Measurements from ENCODE around the gene IFRD2. TPM values are rescaled to one million over a fixed set of nuclear protein-coding genes. Genes with fewer than 3 reads are reported as not detected.
A peak's percentile ranks its signal among the peaks of the same experiment; 100 is the strongest.

Gene IFRD2
- total RNA-seq, 2 donors from 2014 or later = 84.2 to 225 TPM

DNA sequence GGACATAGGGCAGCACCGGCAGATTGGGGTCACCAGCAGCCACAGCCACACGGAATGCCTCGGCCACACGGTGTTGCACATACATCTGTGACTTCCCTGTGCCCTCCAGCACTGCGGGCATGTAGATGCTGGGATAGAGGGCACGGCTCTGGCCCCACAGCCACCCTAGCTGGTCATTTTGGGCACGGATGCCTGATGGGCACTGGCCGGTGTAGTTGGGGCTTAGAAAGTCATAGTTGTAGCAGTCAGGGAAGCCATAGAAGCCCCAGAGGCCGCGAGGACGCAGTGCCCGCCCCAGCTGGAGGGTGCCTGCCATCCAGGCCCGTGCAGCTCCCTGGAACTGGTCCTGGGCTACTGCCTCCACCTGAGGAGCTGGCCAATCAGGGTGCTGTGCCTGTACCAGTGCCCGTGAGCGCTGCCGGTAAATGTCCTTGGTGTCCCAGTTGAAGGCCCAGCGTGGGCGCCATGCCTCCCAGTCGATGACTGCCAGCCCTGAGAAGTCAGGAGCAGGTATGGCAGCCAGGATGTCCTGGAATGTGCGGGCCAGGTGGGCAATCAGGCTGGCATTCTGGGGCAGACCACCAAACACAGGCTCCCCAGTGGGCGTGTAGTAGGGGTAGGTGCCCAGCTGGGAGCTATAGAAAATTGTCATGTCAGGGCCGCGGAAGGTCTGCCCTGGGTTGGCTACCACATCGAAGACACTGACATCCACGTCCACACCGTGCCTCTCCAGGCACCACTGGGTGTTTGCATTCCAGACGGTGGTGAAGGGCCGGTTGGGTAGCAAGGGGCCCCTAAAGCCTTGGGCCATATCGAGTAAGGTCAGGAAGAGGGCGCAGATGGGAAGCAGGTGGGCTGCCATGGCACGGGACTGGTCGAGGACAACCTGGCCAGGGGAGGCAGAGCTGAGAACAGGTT is 10.1 kb upstream of the IFRD2 start:
- H3K9me3 Mint-ChIP-seq = no peaks in the 10 kb centered on the region
- no peaks in the 10 kb centered on the region for H3K27me3 Mint-ChIP-seq
- H3K27ac Mint-ChIP-seq = no peak overlapping the region
- DNase-seq (ENCODE audit: low spot score) (no peak), ATAC-seq (no peak)
- no peak overlapping the region for H3K4me3 Mint-ChIP-seq
- H3K4me1 Mint-ChIP-seq (ENCODE audit: low read depth in 2 of 2) = peaks cover 19 to 21% of the 10 kb centered on the region in 2 donors
- no peaks in the 10 kb centered on the region for H3K36me3 Mint-ChIP-seq

DNA sequence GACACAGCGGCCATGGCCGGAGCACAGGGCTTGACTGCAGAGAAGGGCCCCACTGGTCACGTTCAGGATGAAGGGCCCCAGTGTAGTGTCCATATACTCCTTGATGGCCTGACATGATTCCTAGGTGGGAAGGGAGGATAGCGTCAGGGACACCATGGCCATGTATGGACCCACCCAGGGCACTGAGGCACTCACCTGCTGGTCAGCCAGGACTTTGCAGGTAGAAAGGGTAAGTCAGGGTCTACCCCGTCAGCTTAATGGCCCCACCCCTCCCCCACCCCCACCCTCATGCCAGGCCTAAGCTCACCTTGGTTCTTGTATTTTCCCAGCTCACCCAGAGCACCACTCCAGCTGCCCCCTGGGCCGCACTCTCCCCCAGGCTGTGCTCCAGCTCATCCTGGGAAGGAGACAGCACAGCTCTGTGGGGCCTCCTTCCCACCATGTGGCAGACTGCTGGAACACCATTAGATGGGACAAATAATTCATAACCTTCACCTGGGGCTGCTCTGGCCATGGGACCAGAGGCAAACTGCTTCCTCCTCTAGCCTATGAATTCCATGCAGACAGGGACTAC is 8.5 kb upstream of the IFRD2 start:
- Mint-ChIP-seq H3K4me3 (peak overlapping the region; percentile 95), H3K9me3 (no peaks in the 10 kb centered on the region), H3K4me1 (ENCODE audit: low read depth in 2 of 2) (peaks cover 19 to 21% of the 10 kb centered on the region in 2 donors), H3K27me3 (no peaks in the 10 kb centered on the region), H3K27ac (peak overlapping the region; percentile 92 to 93), H3K36me3 (no peaks in the 10 kb centered on the region)
- DNase-seq (ENCODE audit: low spot score) = no peak
- ATAC-seq = no peak

DNA sequence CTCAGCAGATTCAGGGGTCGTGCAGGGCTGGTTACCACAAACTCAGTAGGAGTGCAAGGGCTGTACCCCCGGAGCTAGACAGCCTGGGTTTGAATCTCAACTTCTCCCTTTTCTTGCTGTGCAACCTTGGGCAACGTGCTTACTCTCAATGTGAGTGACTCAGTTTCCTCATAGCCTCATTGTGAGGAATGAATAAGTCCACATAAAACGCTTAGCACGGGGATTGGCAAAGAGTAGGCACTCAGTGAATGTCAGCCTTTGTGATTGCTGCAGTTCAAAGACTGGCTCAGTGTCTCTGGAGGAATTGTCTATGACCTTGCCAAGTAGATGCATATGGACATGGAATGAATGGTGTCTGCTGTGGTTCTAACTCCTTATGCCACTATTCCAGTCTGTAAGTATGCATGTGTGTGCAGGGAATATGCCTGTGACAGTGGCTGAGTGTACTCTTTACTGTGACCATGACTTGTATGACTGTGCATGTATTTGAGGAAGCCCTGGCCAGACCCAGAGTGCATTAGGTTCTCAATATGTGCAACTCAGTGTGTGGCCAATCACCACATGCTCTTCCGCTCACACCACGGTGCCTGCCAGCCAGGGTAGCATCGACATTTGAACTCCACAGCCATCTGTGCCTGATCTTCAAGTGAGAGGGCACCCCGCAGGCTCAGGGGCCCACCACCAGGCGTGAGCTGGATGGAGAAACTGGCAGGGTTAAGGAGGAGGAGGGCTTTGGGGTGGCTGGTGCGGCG is 7.9 kb upstream of the IFRD2 start:
- H3K27ac Mint-ChIP-seq = peak overlapping the region; percentile 92 to 93
- no peaks in the 10 kb centered on the region for H3K9me3 Mint-ChIP-seq
- H3K36me3 Mint-ChIP-seq = no peaks in the 10 kb centered on the region
- ATAC-seq (no peak), DNase-seq (ENCODE audit: low spot score) (no peak)
- H3K27me3 Mint-ChIP-seq = no peaks in the 10 kb centered on the region
- peaks cover 19 to 21% of the 10 kb centered on the region in 2 donors for H3K4me1 Mint-ChIP-seq (ENCODE audit: low read depth in 2 of 2)
- H3K4me3 Mint-ChIP-seq = peak overlapping the region; percentile 95

DNA sequence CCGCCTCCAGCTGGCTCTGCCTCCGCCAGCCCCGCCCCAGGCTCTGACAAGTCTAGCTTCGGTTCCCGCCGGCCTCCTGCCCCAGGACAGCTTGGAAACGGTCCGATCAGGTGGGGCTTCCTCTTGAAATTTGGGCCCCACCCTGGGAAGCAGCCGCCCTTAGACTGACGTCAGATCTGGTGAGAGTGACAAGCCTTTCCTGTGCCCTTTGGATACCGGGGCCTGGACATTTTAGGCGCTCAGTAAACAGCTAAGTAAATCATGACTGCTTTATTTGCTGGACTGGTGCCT is 7.4 kb upstream of the IFRD2 start:
- Mint-ChIP-seq H3K9me3 (no peaks in the 10 kb centered on the region), H3K4me1 (ENCODE audit: low read depth in 2 of 2) (peaks cover 19 to 21% of the 10 kb centered on the region in 2 donors)

DNA sequence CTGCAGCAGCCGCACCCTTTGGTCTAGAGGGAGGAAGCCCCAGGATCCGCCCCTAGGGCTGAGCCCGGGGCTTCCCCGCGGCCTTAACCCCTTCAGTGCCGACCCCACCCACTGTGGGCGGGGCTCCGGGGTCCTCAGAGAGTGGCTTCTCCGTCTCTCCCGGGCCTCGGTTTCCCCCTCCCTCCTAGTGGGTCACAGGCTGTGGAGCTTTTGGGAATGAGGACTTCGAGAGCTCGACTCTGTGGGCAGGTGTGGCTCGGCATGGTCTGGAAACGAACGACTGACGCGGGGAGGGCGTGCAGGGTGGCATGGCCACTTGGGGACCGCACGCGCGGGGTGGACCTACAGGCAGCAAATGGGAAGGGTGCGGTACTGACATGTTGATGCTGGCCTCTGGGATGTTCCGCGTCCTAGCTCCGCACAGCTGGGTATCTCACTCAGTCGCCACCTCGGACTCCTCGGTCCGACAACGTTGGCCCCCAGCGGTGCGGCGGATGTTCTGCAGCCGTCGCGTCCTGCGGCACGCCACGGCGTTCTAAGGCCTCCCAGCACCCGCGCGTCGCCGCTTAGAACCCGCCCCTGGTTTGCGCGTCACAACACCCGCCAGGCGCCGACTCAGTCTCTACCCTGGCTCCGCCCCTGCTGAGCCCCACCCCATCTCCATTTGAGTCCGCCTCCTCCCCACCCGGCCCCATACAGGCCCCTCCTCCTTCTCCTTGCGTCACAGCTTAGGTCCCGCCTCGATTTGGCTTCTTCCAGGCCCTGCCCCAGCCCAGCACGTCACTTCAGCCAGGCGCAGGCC is 6.8 kb upstream of the IFRD2 start, which contains the start of the genes HYAL3 and NAA80:
Gene HYAL3, minus strand, starts transcription at position 570 of the 802 bp plus-strand sequence. CDS start 3,803 bp downstream, outside the sequence.
Gene NAA80, minus strand, starts transcription at position 570 of the 802 bp plus-strand sequence. CDS start 1,942 bp downstream, outside the sequence.
- H3K36me3 Mint-ChIP-seq = no peaks in the 10 kb centered on the region
- peak; percentile 94 to 96 for ATAC-seq
- H3K4me3 Mint-ChIP-seq = peak within 1 kb of the TSS; percentile 95
- peak; percentile 98 for DNase-seq (ENCODE audit: low spot score)
- H3K27me3 Mint-ChIP-seq = no peaks in the 10 kb centered on the region
- peak within 1 kb of the TSS; percentile 92 to 93 for H3K27ac Mint-ChIP-seq
- H3K9me3 Mint-ChIP-seq = no peaks in the 10 kb centered on the region
- H3K4me1 Mint-ChIP-seq (ENCODE audit: low read depth in 2 of 2) = peaks cover 19 to 21% of the 10 kb centered on the region in 2 donors

More for the DNA sequence above, 7.4 kb upstream of the IFRD2 start:
- ATAC-seq (no peak), DNase-seq (ENCODE audit: low spot score) (no peak)
- no peaks in the 10 kb centered on the region for H3K27me3 Mint-ChIP-seq
- H3K27ac Mint-ChIP-seq = peak overlapping the region; percentile 92 to 93
- H3K36me3 Mint-ChIP-seq = no peaks in the 10 kb centered on the region
- peak overlapping the region; percentile 95 for H3K4me3 Mint-ChIP-seq

DNA sequence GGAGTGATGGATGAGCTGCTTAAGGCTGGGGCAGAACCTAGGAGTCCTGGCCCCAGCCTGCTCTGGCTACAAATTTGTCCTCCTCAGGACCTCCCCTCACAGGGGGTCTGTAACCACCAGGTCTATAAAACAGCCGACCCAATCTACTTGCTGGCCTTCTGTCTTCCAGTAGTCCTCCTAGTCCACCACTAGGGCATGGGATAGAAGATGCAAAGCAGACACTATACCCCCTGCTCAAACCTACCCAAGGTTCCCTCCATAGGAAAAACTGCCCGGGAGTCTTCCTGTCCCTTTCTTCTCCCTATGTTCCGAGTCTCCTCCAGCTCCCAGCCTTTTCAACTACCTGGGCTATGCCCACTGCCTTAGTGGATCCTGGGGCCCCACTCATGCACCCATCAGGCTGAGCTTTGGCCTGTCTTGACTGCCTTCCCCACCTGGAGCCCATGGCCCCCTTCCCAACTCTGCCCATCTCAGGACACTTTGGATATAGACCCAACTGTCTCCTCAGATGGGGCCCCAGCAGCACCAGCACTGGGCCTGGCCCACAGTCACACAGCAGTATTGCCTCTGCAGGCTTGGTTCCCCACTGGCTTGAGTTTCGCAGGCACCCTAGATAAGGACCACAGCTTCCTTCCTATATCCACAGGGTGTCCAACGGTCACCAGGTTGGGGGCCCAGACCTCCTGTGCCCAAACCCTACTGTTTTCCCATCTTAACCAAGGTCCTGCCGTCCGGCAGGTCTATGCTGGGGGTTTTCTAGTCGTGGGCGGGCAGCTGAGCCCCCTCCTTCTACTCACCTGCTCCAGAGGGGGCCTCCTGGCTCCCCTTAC is 5.9 kb upstream of the IFRD2 start:
- Mint-ChIP-seq H3K9me3 (no peaks in the 10 kb centered on the region), H3K27ac (peak overlapping the region; percentile 37 to 93), H3K4me1 (ENCODE audit: low read depth in 2 of 2) (peaks cover 19 to 21% of the 10 kb centered on the region in 2 donors), H3K36me3 (no peaks in the 10 kb centered on the region), H3K27me3 (no peaks in the 10 kb centered on the region), H3K4me3 (peak overlapping the region; percentile 95)
- DNase-seq (ENCODE audit: low spot score) (peak; percentile 32), ATAC-seq (no peak)

DNA sequence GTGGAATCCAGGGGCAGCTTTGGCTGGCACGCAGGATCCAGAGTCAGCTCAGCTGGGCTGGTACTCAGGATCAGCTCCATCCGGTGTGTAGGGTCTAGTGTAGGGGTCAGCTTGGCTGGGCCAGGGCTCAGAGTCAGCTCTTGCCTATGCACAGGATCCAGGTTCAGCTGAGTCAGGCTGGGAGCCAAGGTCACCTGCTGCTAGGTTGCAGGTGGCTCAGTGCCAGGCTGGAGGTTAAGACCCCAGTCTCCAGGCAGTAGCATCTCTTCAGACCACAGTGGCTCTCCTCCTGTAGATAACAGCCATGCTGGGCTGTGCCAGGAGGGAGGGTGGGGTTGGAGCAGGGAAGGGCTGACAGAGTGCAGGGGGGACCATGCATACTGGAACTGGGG is 5.2 kb upstream of the IFRD2 start:
- DNase-seq (ENCODE audit: low spot score) (peak; percentile 55), ATAC-seq (no peak)
- Mint-ChIP-seq H3K27ac (no peak overlapping the region), H3K36me3 (no peaks in the 10 kb centered on the region), H3K4me3 (no peak overlapping the region), H3K27me3 (no peaks in the 10 kb centered on the region), H3K4me1 (ENCODE audit: low read depth in 2 of 2) (peaks cover 26 to 29% of the 10 kb centered on the region in 2 donors), H3K9me3 (no peaks in the 10 kb centered on the region)

DNA sequence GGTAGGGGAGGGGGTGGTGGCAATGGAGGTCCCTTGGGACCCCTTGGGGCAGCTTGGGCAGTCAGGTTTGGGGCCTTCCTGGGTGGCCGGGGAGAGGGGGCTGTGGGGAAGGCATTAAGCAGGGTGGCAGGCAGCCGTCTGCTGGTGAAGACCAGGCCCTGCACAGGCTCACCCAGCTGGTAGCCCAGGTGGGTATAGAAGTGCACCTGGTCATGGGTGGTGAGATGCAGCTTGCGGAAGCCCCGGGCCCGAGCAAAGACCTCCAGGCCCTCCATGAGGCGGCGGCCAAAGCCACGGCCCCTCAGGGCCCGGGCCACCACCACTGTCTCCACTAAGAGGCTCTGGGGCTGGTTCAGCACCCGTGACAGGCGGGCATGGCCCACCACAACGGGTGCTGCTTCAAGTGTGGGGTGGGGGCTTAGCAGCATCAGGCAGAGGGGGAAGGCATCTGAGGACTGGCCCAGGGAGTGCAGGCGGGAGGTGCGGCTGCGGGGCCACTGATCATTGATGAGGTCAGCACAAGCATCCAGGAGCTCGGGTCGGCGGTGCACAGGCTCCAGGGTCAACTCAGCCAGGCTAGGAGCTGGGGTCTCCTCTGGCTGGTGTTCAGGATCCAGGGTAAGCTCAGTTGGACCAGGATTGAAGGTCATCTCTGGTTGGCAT is 4.6 kb upstream of the IFRD2 start:
- Mint-ChIP-seq H3K4me1 (ENCODE audit: low read depth in 2 of 2) (peaks cover 27 to 31% of the 10 kb centered on the region in 2 donors), H3K4me3 (no peak overlapping the region), H3K36me3 (no peaks in the 10 kb centered on the region), H3K27ac (no peak overlapping the region), H3K27me3 (no peaks in the 10 kb centered on the region), H3K9me3 (no peaks in the 10 kb centered on the region)
- ATAC-seq (no peak), DNase-seq (ENCODE audit: low spot score) (no peak)

DNA sequence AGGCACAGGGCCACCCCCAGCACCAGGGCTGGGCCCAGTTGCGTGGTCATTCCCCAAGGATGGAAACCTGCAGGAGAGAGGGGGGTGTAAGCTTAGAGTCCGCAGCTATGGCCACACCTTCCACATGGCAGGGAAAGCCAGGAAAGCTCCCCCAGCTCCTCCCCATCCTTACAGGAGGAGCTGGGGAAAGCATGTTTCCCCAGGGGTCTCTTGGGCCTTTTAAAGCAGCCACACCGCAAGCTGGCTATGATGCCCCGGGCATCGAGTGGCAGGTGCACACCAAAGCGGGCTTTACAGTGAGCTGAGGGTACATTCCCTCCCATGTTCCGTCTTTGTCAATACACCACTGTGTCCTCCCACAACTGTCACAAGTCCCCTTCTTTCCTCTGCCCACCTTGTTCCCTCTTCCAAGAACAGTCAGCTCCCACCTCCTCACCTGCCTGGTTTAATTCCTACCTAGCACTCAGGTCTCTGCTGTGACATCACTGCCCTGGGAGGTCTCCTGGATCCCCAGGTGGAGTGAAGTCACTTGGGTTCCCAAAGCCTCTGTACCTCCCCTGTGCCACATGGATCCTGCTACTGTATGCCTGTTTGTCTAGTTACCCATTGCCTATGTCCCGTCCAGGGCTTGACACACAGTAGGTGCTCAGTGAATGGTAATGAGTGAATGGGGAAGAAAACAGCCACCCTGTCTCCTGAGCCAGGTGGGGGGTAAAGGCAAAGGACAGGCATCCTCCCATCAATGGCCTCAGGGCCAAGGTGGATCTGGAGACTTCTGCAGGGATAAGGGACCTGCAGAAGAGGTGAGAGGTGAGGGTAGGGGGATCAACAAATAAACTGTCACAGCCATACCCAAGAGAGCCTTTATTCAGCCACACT is 3.6 kb upstream of the IFRD2 start:
- ATAC-seq = no peak
- Mint-ChIP-seq H3K4me3 (no peak overlapping the region), H3K9me3 (no peaks in the 10 kb centered on the region), H3K27me3 (no peaks in the 10 kb centered on the region), H3K27ac (no peak overlapping the region), H3K4me1 (ENCODE audit: low read depth in 2 of 2) (peaks cover 31 to 38% of the 10 kb centered on the region in 2 donors), H3K36me3 (no peaks in the 10 kb centered on the region)
- no peak for DNase-seq (ENCODE audit: low spot score)

DNA sequence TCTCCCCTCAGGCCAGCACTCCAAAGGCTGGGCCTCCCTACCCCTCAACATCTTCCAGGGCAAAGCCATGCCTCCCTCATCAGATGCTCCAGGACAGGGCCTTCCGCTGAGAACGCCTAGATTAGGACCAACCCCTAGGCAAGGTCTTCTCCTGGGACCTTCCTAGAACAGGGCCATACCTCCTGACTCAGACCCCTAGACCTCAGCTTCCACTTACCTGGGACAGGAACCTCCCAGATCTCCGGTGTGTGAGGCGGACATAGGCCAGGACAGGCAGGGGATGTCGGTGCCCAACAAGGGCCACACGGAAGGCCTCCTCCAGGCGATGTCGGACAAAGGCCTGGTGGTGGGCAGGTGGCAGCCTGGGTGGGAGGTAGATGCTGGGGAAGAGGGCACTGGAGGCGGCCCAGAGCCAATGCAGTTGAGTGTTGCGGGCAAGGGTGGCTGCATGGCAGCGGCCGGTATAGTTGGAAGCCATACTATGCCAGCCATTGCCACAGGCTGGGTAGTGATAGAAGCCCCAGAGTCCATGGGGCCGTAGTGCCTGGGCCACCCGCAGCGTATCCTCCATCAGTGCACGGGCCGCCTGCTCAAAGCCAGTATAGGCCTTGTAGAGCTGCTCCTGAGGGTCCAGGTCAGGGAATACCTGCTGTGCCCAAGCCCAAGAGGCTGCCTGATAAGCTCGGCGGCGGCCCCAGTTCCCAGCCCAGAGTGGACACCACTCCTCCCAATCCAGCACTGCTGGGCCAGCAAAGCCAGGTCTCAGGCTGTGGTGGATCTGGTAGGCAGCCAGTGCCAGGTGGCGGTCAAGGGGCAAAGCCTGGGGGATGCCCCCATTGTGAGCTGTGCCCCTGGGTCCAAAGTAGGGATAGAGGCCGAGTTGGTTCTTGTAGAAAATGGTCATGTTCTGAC is 2.5 kb upstream of the IFRD2 start:
- peaks cover 23 to 30% of the 10 kb centered on the region in 2 donors for H3K4me1 Mint-ChIP-seq (ENCODE audit: low read depth in 2 of 2)
- H3K4me3 Mint-ChIP-seq = no peak overlapping the region
- H3K36me3 Mint-ChIP-seq = no peaks in the 10 kb centered on the region
- H3K27me3 Mint-ChIP-seq = no peaks in the 10 kb centered on the region
- H3K9me3 Mint-ChIP-seq = no peaks in the 10 kb centered on the region
- H3K27ac Mint-ChIP-seq = no peak overlapping the region
- no peak for DNase-seq (ENCODE audit: low spot score)
- ATAC-seq = no peak

DNA sequence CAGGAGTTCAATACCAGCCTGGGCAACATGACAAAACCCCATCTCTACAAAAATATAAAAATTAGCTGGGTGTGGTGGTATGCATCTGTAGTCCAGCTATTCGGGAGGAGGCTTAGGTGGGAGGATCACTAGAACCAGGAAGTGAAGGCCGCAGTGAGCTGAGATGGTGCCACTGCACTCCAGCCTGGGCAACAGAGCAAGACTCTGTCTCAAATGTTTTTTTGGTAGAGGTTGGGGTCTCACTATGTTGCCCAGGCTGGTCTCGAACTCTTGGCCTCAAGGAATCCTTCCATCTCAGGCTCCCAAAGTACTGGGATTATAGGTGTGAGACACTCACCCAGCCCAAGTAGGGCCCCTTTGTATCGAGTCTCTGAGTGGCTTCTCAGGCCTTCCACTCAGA is 1.9 kb upstream of the IFRD2 start:
- Mint-ChIP-seq H3K36me3 (no peaks in the 10 kb centered on the region), H3K4me1 (ENCODE audit: low read depth in 2 of 2) (peaks cover 20 to 25% of the 10 kb centered on the region in 2 donors), H3K27ac (no peak overlapping the region), H3K4me3 (no peak overlapping the region), H3K9me3 (no peaks in the 10 kb centered on the region), H3K27me3 (no peaks in the 10 kb centered on the region)
- DNase-seq (ENCODE audit: low spot score) (peak; percentile 1), ATAC-seq (no peak)
